CD4-positive, alpha-beta T cell treated with Interleukin-21 for 1 hour (primary cell): ENCODE data around the gene C1QL1.
"Not testable (repeated sequence)": the region's sequence is repeated elsewhere in the genome, so short reads cannot be mapped to it uniquely, and the experiment has no call there.

ENCODE experiments used
- DNase-seq: peaks from one replicate; pipeline ENCODE4 v3.0.0-alpha.2; 2020

Gene C1QL1

DNA sequence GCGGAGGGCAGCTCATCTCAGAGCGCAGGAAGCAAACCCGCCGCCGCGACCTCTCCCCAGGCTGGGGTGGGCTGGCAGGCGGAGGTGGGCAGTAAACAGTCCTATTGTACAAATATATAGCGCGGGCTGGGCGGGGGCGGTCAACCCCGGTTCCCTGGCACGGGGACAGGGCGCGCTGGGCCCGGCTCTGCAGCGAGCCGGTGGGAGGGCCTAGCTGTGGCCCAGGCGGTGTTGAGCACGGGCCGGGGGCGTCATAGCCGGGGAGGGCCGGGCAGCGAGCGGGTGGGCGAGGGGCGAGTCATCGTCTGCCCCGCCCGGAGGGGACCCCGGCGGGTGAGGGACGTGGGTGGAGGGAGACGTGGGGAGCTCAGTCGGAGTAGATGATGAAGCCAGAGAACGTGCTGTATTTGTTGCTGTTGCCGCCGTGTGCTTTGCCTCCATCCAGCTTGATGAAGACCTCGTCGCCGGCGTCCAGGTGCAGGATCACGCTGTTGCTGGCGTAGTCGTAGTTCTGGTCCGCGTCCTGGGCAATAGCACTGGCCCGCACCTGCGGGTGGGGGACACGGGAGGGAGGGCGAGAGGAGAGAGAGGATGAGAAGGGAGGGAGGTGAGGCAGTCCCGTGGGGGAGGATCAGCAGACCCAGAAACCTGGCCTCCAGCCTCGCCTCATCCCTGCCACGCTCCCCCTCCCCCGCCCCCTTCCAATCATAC, 8.1 kb downstream of the C1QL1 start:
- no peak for DNase-seq

DNA sequence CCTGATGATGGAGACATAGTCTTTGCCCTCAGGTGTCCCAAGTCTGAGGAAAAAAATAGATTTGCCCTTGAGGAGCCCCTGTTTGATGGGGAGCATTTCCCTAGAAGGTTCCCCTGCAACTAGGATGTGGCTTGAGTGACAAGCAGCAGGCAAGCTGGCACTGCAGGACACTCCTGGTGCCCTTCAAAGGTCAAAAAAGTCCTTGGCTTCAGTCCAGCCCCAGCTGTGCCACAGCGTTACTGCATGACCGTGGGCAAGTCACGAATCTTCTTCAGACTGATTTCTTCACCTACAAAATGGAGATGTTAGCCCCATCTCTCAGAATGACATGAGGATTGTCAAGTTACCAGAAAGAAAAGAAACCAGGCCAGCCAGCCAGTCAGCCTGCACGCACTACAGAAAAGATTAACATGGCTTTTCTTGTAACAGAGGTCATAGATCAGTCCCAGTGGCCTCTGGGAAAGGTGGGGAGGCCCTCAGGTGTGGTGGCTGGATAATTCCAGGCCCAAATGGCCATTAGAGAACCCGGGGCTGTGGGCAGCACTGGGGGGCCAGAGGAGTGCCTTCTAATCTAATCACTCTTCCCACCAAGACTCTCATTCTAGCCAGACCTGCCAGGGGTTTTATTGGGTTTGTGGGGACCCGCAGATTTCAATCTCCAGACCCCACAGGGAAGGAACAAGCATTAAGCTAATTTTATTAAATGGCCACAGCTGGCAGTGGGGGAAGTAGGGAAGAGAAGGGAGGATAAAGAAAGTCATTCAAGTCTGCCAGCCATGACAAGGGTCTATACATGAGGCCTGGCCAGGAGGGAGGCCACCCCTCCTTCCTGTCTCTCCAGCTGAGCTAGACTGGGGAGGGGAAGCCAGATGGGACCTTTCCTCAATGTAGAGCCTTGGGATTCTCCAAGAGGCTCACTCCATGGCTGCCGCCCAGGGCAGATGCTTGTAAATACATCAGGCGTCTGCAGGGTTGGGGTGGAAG, 10.8 kb downstream of the C1QL1 start:
- DNase-seq, result no peak

DNA sequence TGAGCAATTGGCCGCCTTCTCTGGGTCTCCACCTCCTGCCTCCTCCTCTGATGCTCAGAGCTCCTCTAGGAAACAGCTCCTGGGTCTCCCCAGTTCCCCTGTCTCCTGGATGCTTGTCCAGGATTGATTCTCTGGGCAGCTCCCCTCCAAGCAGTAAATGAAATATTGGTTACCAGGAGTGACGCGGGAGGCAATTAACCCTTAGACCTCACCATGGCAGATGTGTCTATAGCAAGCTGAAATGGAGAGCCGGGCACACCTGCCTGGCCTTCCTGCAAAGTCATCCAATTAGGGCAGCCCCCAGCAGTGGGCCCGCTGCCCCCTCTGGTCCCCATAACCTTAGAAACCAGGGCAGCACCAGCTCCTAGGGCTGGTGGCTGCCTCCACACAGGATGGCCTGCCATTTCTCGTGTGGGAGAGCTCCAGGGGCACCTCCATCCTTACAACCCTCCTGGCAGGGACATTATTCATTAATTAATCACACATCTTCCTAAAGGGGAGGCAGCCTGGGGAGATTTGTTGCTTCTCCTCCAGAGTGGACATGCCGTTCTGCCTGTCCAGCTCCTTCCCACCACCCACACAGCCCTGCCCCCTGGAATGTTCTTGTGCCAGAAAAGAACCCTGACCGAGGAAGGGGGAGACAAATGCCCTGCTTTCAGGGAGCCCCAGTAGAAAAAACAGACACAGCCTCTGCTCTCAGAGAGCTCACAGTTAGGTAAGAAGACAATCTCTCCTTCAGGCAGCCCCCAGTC, 12.3 kb downstream of the C1QL1 start:
- no peak for DNase-seq

GRCh38 chr17:44952946-44953475, 15.1 kb downstream of the C1QL1 start:
- no peak for DNase-seq

DNA sequence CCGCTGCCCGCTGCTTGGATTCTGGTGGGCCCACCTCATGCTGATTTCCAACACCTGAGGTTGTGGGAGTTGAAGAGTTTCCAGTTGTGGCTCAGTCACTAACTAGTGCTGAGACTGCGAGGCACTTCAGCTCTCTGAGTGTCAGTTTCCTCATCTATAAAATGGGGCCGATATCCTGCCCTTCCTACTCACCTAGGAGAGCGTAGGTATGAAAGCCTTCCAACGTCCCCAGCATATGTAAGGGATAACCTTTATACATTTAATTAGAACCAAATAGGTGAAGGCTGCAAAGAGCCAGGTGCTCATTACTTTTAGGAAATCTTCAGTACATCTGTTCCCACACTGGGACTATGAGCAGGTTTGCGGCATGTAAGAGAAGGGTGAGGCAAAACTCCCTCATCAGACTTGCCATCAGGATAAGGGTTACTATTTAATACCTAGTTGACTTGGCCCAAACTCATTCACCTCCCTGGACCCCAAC, 19.7 kb downstream of the C1QL1 start:
- DNase-seq, result no peak

DNA sequence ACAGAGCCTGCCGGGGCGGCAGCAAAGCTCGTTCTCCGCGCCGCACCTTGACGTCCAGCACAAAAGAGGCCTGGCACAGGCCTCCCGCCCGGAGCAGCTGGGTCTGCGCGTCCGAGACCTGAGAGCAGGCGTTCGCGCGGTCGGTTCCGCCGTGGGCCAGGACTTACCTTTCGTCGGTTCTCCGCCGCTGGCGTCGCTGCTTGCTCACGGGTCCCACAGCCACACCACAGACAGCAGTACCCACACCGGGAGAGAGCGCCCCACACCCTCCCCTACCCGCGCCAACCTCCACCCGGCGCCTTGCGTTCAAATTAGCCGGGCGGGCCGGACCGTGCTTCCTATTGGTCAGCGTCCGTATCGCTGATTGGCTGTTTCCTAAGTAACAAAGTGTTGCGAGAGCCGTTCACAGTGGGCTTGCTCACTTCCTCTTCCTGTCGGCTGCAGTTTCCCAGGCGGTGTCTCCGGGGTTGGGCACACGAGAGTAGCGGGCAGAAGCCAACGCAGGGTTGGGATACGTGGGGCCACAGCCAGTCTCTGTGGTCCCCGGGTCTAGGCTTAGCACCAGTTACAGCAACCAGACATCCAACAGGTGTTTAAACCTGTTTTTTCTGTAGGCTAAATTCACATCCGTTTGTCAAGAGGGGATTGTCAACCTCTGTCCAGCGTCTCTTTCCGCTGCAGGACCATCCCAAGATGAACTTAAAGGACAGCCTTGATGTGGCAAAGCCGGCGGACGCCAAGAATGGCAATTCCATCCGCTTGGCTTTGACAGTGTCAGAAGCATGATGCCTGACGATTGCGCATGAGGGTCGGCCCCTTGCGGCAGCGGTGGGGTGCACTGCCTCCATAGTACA, 20.4 kb downstream of the C1QL1 start, which contains the start of gene KIF18B:
KIF18B (minus strand) TSS at position 313 of the 854 bp plus-strand sequence. CDS start 11,429 bp downstream, outside the sequence.
- peak; percentile 92 for DNase-seq

DNA sequence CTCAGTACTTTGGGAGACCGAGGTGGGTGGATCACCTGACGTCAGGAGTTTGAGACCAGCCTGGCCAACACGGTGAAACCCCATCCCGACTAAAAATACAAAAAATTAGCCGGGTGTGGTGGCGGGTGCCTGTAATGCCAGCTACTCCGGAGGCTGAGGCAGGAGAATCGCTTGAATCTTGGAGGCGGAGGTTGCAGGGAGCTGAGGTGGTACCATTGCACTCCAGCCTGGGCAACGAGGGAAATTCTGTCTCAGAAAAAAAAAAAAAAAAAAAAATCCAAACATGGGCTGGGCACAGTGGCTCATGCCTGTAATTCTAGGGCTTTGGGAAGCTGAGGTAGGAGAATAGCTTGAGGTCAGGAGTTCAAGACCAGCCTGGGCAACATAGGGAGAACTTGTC, 22.5 kb downstream of the C1QL1 start:
- not testable (repeated sequence) for DNase-seq

DNA sequence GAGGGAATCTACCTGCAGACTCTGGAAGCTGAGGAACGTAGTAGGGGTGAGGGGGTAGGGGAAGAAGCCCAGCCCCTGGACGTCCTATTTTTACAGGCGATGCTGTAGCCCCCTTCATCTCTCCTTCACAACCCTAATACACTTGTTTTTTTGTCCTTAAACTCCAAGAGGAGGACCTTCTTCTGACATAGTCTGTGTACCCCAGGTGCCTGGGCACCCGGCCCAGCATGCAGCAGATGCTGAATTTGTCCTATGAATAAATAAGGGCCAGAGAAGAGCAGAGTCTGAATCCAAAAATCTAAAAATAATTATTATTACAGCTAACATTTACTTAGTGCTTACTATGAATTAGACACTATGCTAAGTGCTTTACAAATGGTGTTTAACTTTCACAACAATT, 25.6 kb downstream of the C1QL1 start:
- no peak for DNase-seq

DNA sequence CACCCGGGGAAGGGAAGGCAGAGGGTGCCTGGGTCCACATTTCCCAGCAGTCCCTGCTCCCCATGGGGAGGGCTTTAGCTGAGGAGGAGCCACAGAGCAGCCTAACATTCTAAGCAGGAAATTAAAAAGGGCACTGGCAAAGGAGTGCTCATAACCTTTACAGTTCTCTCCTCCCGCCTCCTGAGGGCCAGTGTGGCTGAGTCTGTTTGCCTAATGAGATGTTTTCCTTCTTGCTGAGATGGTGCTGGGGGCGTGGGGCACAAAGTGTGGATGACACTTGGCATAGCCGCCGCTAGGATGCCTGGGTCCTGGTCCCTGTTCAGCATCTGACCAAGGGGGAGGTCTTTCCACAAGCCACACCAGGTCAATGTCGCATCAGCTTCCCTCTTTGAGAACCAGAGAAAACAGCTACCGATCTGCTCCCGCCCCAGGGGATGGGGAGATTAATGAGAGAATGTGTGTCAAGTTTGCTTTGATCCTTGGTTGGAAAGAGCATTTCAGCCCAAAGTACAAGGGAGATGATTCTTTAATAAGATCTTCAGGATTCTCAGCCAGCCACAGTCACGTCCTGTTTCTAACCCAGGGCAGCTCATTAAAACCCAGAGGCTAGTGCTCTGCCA, 26.3 kb downstream of the C1QL1 start:
- peak; percentile 7 for DNase-seq

- no peak for DNase-seq
Observed at GRCh38 chr17:44940768-44941167, 27.3 kb downstream of the C1QL1 start.

DNA sequence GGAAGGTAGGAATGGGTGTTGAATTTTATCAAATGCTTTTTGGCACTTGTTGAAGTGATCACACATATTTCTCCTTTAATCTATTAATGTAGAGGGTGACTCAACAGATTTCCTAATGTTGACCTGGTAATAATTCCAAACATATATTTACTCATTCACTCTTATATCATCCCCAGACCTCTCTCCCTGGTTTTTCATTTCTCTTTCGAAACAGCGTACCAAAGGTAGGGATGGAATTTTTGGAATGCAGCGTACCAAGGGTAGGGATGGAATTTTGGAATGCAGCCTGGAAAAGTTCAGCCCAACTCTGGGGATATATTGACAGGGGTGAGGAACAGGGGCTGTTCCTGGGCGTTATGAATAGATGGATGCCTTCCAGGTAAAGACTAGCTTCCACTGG, 27.8 kb downstream of the C1QL1 start:
- DNase-seq, result no peak

DNA sequence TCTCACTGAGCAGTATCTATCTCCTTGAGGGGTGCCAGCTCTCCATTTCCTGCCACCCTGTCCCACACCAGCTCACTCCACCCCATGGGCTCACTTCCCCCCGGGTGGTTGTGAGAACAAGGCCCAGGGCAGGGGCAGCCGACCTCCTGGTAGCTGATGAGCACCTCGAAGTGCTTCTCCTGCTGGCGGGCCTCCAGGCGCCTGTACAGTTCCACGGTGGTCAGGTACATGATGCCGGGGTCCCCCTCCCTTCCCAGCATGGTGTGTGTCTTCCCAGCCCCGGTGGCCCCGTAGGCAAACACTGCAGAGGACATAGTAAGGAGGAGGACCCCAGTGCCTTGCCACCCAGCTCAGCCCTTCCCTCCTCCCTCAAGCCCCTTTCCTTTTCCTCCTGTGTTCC, 33.0 kb downstream of the C1QL1 start:
- no peak for DNase-seq

DNA sequence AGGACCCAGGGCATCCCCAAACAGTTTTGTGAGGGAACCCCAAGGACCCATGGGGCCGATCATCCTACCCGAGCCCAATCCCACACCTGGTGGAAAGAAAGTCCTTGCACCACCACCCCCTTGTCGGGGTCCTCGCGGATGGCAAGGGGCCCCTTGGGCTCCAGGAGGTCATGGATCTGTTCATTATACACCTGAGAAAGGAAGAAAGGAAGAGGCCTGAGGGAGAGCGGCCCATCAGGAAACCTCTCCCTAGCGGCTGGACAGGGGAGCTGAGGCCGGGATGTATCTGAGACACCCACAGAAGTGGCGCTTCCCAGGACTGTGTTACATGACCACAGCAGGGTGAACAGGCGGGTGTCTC, 33.4 kb downstream of the C1QL1 start:
- DNase-seq, result no peak

DNA sequence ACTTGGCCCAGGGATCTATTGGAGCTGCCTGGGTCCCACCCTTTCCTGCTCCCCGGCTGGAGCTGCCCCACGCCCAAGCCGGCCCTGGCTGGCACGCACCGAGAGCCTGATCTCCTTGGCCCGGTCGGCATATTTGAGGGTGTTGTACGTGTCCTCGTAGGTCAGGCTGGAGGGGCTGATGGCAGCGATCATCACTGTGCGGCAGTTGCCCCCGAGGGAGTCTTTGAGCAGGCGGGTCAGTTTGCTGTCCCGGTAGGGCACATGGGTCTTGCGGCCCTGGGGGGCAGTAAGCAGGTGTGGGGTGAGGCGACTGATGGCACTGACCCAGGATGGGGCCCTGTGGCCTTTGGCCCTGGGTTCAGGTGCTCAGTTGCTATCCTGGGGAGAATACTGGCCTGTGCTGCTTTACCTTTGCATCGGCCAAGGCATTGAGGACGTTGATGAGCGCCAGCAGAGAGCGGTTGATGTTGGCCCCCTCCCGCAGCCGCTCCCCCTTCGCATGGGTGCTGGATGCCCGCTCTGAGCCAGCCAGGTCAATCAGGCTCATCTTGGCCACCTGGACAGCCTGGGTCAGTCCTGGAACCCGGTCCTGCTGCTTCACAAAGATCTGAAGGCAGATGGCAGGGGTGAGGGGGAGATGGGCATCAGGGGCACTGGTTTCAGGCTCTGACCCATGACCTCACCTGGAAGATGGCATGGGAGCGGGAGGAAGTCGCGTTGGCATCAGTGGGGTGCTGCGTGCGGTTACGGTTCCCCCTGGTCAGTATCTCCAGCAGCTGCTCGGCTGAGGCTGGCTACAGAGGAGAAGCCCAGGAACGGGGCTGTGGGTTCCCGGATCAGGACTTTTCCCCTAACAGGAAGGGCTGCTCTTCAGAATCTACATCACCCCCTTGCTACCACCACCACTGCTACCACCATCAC, 34.0 kb downstream of the C1QL1 start:
- DNase-seq, result no peak

- no peak for DNase-seq
Observed at GRCh38 chr17:44932787-44933097, 35.4 kb downstream of the C1QL1 start.

- no peak for DNase-seq
Observed at GRCh38 chr17:44932096-44932786, 35.9 kb downstream of the C1QL1 start.

- no peak for DNase-seq
Observed at GRCh38 chr17:44931376-44931775, 36.7 kb downstream of the C1QL1 start.

- DNase-seq, result no peak
Observed at GRCh38 chr17:44930667-44931066, 37.4 kb downstream of the C1QL1 start.

- no peak for DNase-seq
Observed at GRCh38 chr17:44928950-44929720, 39.0 kb downstream of the C1QL1 start.
